Heart left ventricle (tissue), 13 donors: ENCODE data around the gene SPEM3.

Experiments used
- CTCF ChIP-seq, 12 donors: fragments of 200-600 bp; sonication (generic) in 4 of 12; IDR thresholded peaks; one replicate each; pipeline versions ENCODE4 v1.5.0 to v1.8.0; 2018 to 2022; ENCODE audit warnings: antibody characterized with exemption in 12 of 12, mild to moderate bottlenecking in 5 of 12
- POLR2A ChIP-seq, 2 donors: fragments of 450-650 bp; IDR thresholded peaks; one replicate each; pipeline ENCODE4 v1.6.1; 2017; ENCODE audit warnings: antibody characterized with exemption in 2 of 2, mild to moderate bottlenecking in 2 of 2, moderate library complexity in 2 of 2
- donor health status: ischemic (EF 13 %, LVEDD 7.1; RV severe dilation, severe dysfunction).
- donor health status: DM: no; HTN: yes; CAD: no.
- donor health status: DM: no; HTN: no; CAD: no.
- donor health status: ischemic (EF 25% LVEDD 6.9; RV normal size, moderate dysfunction).
- donor health status: ischemic (EF 25% LVEDD 5.7; RV mildly dilated, moderate dysfunction).
- donor health status: ischemic (EF 35%, LVEDD 5.7; RV mildly dilated, moderate dysfunction).
- donor health status: nonischemic (EF 11% LVEDD 7.7; RV severe dilation, severe dysfunction).
- donor health status: DM: yes; HTN: yes; CAD: no.
- donor health status: PGD.
- donor health status: ischemic (EF 29% LVEDD 5.4; RV normal size, mild dysfunction).
- donor health status: nonischemic (EF 23%, LVEDD 6.1; RV moderate dilation, normal function).

GRCh38 chr17:7476951-7477350 is 48.3 kb downstream of the SPEM3 start:
- TF ChIP-seq CTCF (IDR thresholded peaks at IDR 0.05) (no peak), POLR2A (IDR thresholded peaks at IDR 0.05) (no peak)
